Cardiac septum (tissue), 1 donor: ENCODE measurements around the gene GLRA1. TPM values are rescaled to one million over a fixed set of nuclear protein-coding genes. Genes with fewer than 3 reads are reported as not detected.
"Not testable (repeated sequence)": the region's sequence is repeated elsewhere in the genome, so short reads cannot be mapped to it uniquely, and the experiment has no call there.

Source experiments
- DNase-seq: peaks from one replicate; pipeline ENCODE4 v3.0.0-alpha.2; 2020; ENCODE audit warnings: low spot score
- intact Hi-C: fragments of 100-400 bp; cut with DNase I; formaldehyde crosslinking; loops from one replicate; pipeline ENCODE4 v1.14.0; 2022
- total RNA-seq: library from RNA; stranded (reverse); fragmentation: NEBNext Ultra II Directional; extraction: Animal tissue kit (Norgen Biotek cat#: 25700); gene quantifications from one replicate; pipeline ENCODE4 v1.2.1, GENCODE V29; 2021
- donor health status: DM: no; HTN: no; CAD: no.

GLRA1 gene
- total RNA-seq, 1 donor from 2014 or later: not detected

DNA sequence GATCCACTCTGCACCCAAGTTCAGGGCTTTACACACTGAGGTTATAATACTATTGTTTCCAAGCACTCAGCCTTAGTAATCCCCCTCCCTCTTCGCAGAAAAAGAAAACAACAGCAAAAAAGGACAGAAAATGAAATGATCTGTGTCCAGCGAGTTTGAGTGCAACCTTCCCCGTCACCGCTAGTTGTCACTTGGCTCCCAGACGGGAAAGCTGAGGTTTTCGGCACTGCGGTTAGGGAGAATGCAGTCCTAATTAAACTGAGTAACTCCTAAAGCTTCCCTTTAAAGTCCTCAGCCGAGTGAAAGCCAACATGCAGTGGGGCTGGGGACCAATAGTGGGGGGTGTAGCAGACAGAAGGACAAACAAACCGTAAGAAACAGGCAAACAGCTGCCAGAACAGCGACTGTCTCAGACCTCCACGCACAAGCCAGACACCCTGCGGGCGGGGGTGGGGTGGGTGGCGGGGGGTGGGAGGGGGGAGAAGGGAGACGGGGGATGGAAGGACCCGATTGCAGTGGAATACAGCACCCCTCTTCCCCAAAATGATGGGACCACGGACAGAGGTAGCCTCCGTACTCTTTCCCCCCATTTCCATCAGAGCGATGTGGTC lies 680 bp downstream of the GLRA1 start:
- no peak for DNase-seq
- intact Hi-C loops: no loop called here

DNA sequence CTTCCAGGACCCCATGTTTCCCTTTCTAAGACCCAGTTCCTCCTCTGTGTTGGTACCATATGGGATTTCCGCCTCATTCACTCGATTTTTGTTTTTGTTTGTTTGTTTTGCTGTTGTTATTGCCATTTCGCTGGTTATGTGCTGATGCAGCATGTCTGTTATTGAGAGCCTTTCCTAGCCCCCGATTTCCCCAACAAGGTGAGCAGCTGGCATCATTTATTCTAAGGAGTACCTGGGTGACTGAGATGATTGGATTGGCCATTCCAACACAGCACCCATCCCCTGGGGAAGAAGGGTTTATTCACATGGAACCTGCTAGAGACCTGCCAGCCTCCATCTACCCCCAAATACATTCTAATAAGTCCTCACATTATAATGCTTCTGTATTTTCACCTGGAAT lies 2.7 kb downstream of the GLRA1 start:
- DNase-seq: no peak
- intact Hi-C loops: no loop called here

DNA sequence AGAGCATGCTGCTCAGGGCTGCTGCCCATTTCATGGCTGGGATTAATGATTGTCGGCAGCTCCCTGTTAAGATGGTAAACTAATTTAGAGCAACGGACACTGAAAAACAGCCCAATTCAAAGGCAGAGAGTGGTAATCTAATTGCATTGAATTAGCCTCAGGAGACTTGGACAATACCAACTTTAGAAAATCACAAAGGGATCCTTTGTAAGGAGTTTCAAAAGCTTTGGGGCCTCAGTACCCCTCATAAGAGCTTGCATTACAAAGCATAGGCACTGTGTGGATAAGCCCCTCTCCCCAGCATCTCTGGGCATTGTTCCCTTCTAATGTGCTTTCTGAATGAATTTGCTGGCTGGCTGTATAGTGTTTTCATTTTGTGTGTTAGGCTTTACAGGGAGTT lies 6.7 kb downstream of the GLRA1 start:
- DNase-seq: no peak
- intact Hi-C loops: loop anchor here (5.0 kb wide), 1 partner anchor 36 kb away; no protein-coding TSS in a partner anchor

DNA sequence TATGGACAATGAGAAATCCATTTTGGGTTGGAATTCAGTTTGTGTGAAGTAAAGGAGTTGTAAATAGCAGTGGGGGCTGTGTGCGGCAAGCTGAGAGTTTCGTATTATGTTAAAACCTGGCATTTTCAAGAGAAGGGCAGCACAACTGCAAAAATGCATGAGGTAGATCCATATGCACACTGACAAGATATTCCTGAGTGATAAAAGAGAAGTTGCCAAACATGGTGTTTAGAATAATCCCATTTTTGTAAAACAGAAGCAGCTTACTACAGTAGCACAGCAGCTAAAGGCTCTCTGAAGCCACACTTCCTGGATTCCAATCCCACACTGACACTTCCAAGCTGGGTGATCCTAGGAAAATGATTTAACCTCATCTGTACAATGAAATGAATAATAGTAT lies 11.2 kb downstream of the GLRA1 start:
- no peak for DNase-seq
- intact Hi-C loops: no loop called here

- no peak for DNase-seq
- intact Hi-C loops: no loop called here
Measured at GRCh38 chr5:151912360-151912759, 12.3 kb downstream of the GLRA1 start.

DNA sequence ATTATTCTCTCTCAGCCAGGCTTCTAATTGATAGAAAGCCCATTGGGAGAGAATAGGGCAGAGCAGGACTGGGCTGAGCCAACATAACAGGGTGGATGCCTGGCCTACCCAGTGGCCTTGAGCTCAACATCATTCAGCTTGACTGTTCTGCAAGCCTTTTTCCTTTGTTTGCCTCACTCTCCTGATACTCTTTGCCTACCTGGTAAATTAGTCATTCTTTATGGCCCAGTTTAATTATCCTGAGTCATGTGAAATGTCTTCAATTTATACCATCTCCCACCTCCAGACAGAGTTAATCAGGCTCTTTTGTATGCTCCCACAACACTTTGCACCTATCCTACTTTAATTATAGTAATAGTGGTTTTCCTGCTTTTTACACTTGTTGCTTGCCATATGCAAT lies 13.6 kb downstream of the GLRA1 start:
- DNase-seq: no peak
- intact Hi-C loops: no loop called here

GRCh38 chr5:151909628-151910027 lies 15.0 kb downstream of the GLRA1 start:
- DNase-seq: no peak
- intact Hi-C loops: no loop called here

DNA sequence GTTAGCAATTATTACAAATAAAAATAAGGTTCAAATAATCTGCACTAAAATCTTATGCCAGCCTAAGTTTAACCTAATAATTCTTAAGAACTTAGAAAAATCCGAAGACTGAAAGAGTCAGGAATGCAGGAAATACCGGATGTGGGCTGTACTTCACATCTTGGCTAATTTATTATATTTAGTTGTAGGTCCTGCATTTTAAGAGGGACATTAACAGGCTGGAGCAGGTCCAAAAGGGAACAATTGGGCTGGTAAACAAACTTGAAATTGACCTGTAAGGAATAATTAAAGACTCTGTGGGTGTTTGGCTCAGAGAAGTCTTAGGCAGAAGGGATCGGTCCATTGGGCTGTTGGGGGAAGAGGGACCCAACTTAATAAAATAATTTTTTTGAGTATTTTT lies 18.4 kb downstream of the GLRA1 start:
- no peak for DNase-seq
- intact Hi-C loops: no loop called here

- intact Hi-C loops: no loop called here
- no peak for DNase-seq
Measured at GRCh38 chr5:151905557-151905961, 19.1 kb downstream of the GLRA1 start.

GRCh38 chr5:151904909-151905308 lies 19.7 kb downstream of the GLRA1 start:
- intact Hi-C loops: no loop called here
- DNase-seq: no peak

DNA sequence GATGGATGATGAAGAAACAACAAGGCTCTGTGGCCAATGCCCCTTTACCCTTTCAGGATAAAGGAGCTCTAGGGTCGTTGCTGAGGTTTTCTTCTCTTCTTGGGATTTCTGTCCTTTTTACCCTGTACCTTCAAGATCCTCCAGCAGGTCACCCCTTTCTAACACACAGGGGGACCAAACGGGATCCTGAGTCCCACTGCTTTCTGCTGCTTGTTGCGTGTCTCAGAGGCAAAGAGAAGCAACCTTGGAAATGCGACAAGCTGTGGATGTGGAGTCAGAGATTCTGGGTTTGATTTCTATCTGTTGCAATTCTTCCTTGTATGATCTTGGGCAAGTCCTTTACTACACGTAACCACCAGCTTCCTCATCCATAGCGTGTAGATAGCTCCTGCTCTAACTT lies 20.5 kb downstream of the GLRA1 start:
- intact Hi-C loops: no loop called here
- DNase-seq: no peak

DNA sequence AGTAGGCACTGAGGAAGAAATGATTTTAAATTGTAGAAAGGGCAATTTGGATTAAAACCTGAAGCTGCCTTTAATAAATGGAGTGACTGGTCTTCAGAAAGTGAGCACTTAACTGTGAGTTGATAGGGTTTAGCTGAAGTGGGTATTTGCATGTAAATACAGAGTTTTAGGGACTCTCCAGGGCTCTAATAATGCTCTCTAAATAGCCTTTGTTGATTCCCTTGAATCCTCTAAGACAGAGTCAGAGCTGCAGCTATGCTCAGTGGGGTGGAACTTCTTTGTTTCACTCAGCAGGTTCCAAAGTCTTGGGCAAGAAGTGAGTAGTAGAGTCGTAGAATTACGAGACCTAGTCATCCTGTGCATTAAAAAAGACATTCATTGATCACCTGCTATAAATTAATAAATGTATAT lies 21.4 kb downstream of the GLRA1 start:
- intact Hi-C loops: no loop called here

GRCh38 chr5:151902215-151902614 lies 22.4 kb downstream of the GLRA1 start:
- no peak for DNase-seq
- intact Hi-C loops: no loop called here

More for the DNA sequence above, 21.4 kb downstream of the GLRA1 start:
- DNase-seq: no peak

GRCh38 chr5:151901611-151902010 lies 23.0 kb downstream of the GLRA1 start:
- no peak for DNase-seq
- intact Hi-C loops: no loop called here

DNA sequence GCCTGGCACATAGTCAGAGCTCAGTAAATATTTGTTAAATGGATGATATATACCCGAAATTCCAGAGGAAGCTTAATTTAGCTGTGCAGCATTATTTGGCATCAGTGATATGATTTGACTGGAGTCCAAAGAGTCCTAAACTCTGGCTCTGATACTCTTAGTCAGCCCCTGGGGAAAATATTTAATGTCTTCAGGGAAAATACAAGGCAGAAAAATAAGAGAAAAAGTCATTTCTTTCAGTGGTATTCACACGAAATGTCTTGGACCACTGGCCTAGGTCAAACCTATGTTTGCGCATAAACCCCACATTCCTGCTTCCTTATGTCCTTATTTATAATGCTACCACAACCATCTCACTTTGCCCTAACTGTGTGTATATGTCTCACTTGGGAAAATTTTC lies 23.8 kb downstream of the GLRA1 start:
- no peak for DNase-seq
- intact Hi-C loops: no loop called here

DNA sequence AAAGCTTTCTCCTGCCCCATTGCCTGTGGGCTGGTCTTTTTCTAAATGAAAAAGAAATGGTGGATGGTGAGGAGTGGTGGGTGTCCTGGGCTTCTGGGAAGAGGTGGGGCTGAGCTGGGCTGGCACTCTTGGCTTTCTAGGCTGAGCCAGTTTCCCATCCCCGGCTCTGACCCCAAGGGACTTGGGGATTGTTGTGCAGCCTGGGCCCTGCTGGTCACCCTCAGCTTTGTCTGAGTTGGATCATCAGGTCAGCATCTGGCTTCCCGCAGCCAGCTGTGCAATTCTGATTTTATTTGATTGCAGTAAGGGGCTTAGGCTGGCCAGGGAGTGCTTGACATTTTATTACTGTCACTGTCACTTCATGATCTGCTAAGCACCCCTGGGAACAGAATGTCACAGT lies 25.3 kb downstream of the GLRA1 start:
- DNase-seq: no peak

GRCh38 chr5:151897896-151898295 lies 26.8 kb downstream of the GLRA1 start:
- intact Hi-C loops: no loop called here
- DNase-seq: no peak

More for the DNA sequence above, 25.3 kb downstream of the GLRA1 start:
- intact Hi-C loops: no loop called here

DNA sequence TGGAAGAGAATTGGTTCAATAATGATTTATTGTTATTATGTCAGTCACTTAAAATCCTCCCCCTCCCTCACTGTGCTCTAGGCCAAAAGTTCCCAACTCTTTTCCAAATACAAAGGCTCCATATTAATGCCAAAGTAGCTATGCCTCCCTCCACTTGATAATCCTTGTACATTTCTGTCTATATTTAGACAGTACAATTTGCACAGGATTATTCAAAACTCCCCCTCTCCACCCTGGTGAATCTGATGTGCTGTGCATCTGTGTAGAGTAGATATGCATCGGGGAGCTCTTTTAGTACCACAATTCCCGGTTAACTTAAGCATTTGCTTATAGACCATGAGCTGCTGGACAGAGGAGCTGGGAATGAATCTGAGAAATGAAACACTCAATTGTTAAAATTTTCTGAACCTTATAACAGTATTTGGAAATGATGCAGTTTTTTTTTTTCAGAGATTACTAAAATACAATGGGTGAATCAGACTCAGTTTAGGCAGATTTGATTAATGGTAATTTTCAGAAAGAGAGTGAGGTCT lies 27.6 kb downstream of the GLRA1 start:
- DNase-seq: no peak
- intact Hi-C loops: no loop called here

DNA sequence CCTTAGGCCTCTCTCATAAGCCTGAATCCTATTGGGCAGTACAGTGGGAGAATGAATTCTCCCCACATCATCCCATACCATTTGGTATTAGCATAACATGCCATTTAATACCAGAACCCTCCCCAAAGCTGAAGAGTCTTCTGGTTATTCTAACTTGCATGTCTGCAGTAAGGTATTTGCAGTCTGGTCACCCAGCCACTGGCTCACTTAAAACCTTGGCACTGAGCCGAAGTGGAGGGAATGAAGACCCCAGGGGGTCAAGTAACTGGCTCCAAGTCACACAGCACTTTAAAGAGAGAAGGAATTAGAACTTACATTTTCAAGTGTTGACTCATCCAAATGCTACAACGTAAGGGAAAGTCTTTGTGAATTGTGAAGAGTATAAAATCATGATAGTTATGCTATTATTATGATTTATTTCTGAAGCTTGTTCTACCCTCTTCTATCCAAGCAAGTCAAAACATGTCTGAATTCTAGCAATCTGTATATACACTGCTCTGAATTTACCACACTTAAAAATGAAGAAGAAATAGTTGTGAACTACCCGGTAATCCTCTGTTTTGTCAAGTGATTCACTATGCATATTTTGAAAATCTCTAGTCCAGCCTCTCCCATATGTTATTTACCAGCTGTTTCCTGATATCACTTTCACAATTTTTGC lies 28.5 kb downstream of the GLRA1 start:
- DNase-seq: no peak
- intact Hi-C loops: no loop called here

DNA sequence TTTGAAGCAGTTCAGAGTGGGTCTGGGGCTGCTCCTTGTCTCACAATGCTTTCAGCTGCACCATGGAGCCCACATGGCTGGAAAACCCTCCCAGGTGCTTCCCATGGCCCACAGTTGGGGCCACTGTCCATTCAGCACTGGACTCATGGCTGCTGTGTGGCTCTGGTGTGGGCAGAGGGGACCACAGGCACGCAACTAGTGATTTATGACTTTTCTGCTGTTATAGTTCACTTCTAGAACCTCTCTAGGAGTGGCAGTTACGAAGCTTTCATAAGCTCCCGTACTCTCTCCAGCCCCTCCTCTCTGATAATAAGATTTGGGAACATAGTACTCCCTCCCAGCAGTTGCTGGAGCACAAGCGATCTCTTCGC lies 29.0 kb downstream of the GLRA1 start:
- DNase-seq: no peak
- intact Hi-C loops: no loop called here

GRCh38 chr5:151893485-151893884 lies 31.2 kb downstream of the GLRA1 start:
- DNase-seq, intact Hi-C loops: not testable (repeated sequence)
